ENCODE results near the gene CACNA1I.

- TF ChIP-seq CTCF (IDR thresholded peaks at IDR 0.05 in 4 of 5, conservative IDR thresholded peaks at IDR 0.05 in 1 of 5), result no peak
- TF ChIP-seq POLR2A (IDR thresholded peaks at IDR 0.05), result no peak
These were observed 26.8 kb downstream of the CACNA1I start for GRCh38 chr22:39597236-39597869.
